ENCODE measurements around the gene SLC15A5. TPM values are rescaled to one million over a fixed set of nuclear protein-coding genes. Genes with fewer than 3 reads are reported as not detected.

SLC15A5 gene
- total RNA-seq, 4 donors from 2014 or later: 0.17 to 0.38 (median 0.33) TPM; not detected in 1

DNA sequence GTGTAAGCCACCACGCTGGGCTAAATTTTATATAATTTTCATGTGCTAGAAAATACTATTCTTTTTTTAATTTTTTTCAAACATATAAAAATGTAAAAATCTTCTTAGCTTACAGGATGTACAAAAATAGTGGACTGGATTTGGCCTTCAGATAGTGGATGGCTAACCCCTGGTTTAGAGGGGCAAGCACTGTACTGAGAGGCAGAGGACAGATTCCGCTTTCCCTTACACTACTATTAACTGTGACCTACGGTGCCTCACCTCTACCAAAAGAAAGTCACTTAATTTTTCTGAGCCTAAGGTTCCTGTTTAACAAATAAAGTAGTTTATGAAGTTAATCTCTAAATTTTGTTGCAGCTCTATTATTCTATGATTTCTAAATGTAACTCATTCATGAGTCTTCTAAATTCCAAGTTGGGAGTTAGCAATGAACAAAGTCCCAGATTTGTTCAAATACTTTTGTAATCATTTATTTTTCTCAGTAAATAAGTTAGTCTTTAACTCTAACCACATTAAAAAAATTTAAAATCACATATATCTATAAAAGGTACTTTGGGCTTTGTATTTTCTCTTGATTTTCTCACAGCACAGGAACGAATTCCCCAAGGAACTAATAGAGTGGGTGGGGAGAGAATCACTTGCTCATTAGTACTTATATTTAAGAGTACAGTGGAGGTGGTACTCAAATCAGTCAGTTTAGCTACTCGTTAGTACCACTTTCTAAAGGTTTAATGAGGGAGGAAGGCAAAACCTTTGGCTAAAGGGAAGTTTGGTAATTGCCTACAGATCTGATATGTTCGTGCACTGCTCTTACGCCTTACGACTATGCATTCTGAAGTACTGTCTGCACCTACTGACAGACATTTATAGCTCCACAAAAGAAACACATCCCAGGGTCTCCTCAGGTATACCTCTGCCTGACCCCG is 33.7 kb downstream of the SLC15A5 start:
- TF ChIP-seq, protein P1, sequence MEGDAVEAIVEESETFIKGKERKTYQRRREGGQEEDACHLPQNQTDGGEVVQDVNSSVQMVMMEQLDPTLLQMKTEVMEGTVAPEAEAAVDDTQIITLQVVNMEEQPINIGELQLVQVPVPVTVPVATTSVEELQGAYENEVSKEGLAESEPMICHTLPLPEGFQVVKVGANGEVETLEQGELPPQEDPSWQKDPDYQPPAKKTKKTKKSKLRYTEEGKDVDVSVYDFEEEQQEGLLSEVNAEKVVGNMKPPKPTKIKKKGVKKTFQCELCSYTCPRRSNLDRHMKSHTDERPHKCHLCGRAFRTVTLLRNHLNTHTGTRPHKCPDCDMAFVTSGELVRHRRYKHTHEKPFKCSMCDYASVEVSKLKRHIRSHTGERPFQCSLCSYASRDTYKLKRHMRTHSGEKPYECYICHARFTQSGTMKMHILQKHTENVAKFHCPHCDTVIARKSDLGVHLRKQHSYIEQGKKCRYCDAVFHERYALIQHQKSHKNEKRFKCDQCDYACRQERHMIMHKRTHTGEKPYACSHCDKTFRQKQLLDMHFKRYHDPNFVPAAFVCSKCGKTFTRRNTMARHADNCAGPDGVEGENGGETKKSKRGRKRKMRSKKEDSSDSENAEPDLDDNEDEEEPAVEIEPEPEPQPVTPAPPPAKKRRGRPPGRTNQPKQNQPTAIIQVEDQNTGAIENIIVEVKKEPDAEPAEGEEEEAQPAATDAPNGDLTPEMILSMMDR (IDR thresholded peaks at IDR 0.05; ENCODE audit: low read depth): no peak

DNA sequence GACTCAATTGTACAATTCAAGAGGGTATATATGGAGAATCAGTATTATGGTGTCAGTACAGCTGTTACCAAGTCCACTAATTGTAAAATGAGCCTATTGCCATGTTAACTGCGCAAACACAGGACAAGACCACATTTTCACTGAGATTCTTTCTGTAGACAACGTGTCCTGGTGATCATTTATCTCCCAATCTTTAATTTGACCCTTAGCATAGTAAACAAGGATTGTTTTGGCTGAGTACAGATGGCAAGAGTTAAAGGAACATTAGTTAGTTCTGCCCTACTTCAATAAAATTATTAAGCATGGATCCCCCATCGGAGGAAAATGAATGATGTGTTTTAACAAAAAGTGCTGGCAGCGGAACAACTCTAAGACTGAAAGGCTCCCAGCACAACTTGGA is 36.1 kb downstream of the SLC15A5 start:
- TF ChIP-seq, protein P1 (IDR thresholded peaks at IDR 0.05; ENCODE audit: low read depth): no peak

DNA sequence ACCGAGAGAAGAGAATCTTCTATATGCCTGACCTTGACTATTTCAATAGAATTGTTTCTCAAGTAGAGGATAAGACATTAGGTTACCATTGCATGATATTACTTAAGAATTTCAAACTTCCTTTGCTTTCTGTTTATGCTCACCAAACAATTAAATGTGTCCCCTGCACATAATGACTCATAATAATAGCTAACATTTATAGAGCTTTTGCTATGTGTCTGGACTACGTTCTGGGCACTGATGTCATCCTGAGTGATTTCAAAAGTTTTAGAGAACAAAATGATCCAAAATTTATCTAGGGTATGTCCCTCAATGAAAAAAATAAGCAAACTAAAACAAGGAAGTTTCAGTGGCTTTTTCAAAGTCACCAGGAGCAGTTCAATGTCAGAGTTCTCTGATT is 38.8 kb downstream of the SLC15A5 start:
- TF ChIP-seq, protein P1 (IDR thresholded peaks at IDR 0.05; ENCODE audit: low read depth): no peak

DNA sequence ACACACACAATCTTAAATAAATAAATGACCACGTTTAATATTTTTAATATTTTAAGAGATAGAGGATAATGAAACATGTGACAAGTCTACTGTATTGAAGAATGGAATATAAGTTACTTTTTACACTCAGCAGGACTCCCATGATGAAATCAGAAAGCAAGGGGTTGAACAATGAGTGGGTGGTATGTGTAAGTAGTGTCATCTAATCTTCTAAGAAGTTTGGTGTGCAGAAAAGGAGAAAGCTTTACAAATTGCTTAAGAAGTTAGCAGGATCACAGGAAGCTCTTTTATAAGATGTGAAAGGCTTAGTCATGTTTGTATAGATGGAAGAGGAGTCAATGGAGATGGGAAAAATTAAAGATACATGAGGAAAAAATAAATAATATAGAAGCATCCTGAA is 47.8 kb downstream of the SLC15A5 start:
- TF ChIP-seq, protein P1 (IDR thresholded peaks at IDR 0.05; ENCODE audit: low read depth): no peak

DNA sequence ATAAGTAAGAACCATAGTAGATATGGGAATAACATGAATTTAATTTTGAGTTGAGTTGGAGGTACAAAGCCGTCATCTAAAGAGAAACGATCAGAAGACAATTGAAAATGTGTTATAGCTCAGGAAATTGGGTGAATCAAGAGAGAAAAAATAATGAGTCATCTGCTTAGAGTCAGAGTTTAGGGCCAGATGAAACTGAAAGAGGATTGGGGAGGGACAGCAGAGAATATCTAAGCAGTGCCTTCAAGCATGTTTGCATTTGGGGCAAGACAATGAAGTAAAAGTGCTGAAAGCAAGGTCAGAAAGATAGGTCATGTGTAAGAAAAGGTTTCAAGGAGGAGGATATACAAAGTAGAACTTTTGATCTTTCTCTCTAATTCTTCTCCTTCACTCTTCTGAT is 49.4 kb downstream of the SLC15A5 start:
- TF ChIP-seq, protein P1 (IDR thresholded peaks at IDR 0.05; ENCODE audit: low read depth): no peak

DNA sequence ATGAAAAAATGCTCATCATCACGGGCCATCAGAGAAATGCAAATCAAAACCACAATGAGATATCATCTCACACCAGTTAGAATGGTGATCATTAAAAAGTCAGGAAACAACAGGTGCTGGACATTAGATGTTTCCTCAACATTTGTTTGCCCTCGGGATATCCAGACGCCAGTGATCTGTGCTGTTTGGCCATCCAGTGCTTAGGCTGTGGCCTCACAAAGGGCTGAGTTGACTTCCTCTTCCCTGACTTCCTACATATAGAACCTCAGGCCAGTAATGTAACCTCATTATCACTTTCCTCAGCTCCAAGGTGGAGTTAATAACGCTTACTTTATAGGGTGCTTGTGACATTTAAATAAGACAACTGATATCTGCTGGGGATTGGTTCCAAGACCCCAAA is 51.8 kb downstream of the SLC15A5 start:
- TF ChIP-seq, protein P1 (IDR thresholded peaks at IDR 0.05; ENCODE audit: low read depth): no peak

DNA sequence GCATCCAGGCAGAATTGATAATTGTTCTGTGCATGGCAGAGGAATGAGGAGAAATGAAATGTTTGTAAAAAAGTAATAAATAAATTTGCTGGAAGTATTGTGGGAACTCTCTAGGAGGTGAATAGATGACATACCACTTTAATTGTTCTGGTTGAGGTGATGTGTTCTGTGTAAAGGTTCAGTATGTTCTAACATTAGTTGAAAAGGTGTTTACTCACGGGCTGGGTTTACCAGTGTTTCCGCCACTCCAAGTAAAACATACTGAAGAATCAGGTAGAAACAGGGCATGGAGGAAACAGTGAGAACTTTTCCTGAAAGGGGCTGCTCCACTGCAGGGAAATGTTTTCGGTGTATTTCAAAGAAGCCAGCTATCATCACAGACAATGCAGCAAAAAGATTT is 53.3 kb downstream of the SLC15A5 start:
- TF ChIP-seq, protein P1 (IDR thresholded peaks at IDR 0.05; ENCODE audit: low read depth): no peak
